Neuronal stem cell (in vitro differentiated cells): ENCODE results near the gene NCBP2. TPM values are rescaled to one million over a fixed set of nuclear protein-coding genes. Genes with fewer than 3 reads are reported as not detected.

Experiments
- DNase-seq: peaks from one replicate; pipeline ENCODE4 v3.0.0-alpha.2; 2013; ENCODE audit warnings: low spot score
- H2AFZ ChIP-seq: one replicate; pipeline ENCODE4 v1.6.1; 2013; ENCODE audit warnings: mild to moderate bottlenecking, low read length, inconsistent platforms
- H2AK5ac ChIP-seq: 2 replicates; pipeline ENCODE4 v1.6.1; 2013; ENCODE audit warnings: low read depth, mild to moderate bottlenecking, inconsistent platforms, low read length, moderate library complexity, mixed read lengths
- H2BK120ac ChIP-seq: 2 replicates; pipeline ENCODE4 v1.6.1; 2013; ENCODE audit warnings: low read depth, mild to moderate bottlenecking, inconsistent platforms, low read length, moderate library complexity, mixed read lengths
- H2BK12ac ChIP-seq: one replicate; pipeline ENCODE4 v1.6.1; 2013; ENCODE audit warnings: low read length, inconsistent platforms
- H2BK15ac ChIP-seq: 2 replicates; pipeline ENCODE4 v1.6.1; 2013; ENCODE audit warnings: mild to moderate bottlenecking, low read length, inconsistent platforms, mixed read lengths
- H2BK5ac ChIP-seq: one replicate; pipeline ENCODE4 v1.6.1; 2013; ENCODE audit warnings: inconsistent platforms, mild to moderate bottlenecking, low read length, moderate library complexity
- H3K14ac ChIP-seq: one replicate; pipeline ENCODE4 v1.6.1; 2013; ENCODE audit warnings: low read length, inconsistent platforms
- H3K18ac ChIP-seq: 2 replicates; pipeline ENCODE4 v1.6.1; 2013; ENCODE audit warnings: low read length, inconsistent platforms
- H3K23ac ChIP-seq: 2 replicates; pipeline ENCODE4 v1.6.1; 2013; ENCODE audit warnings: low read depth, mild to moderate bottlenecking, mixed read lengths, low read length, inconsistent platforms; ENCODE audit not compliant: poor library complexity
- H3K27ac ChIP-seq: replicated peaks from 3 replicates; pipeline ENCODE4 v1.5.1; 2013; ENCODE audit warnings: low read length, inconsistent platforms
- H3K27me3 ChIP-seq, 3 experiments: 2 replicates each; pipeline ENCODE4 v1.6.1; 2013; ENCODE audit warnings: low read length in 3 of 3, mild to moderate bottlenecking in 2 of 3, inconsistent platforms in 1 of 3, low read depth in 1 of 3, mixed read lengths in 1 of 3, moderate library complexity in 1 of 3; ENCODE audit not compliant: control insufficient read depth in 3 of 3, insufficient read depth in 3 of 3
- H3K36me3 ChIP-seq, 2 donors: replicated peaks in 1 of 2; 2 replicates each; pipeline ENCODE4 v1.6.1; 2013; ENCODE audit warnings: low read length in 2 of 2; ENCODE audit not compliant: control insufficient read depth in 2 of 2, insufficient read depth in 2 of 2
- H3K4ac ChIP-seq: 2 replicates; pipeline ENCODE4 v1.6.1; 2013; ENCODE audit warnings: inconsistent platforms, mild to moderate bottlenecking, low read length, moderate library complexity
- H3K4me1 ChIP-seq, 2 donors: 1 replicate in 1 of 2; 2 replicates in 1 of 2; pipeline ENCODE4 v1.6.1; 2013; ENCODE audit warnings: low read length in 2 of 2, low read depth in 1 of 2; ENCODE audit not compliant: control insufficient read depth in 2 of 2, insufficient read depth in 1 of 2
- H3K4me2 ChIP-seq: one replicate; pipeline ENCODE4 v1.6.1; 2013; ENCODE audit warnings: mild to moderate bottlenecking, low read length, inconsistent platforms; ENCODE audit not compliant: insufficient read depth, poor library complexity, severe bottlenecking
- H3K4me3 ChIP-seq, 2 donors: 2 replicates each; pipeline ENCODE4 v1.5.1; 2013; ENCODE audit warnings: low read length in 2 of 2, mild to moderate bottlenecking in 2 of 2, inconsistent platforms in 1 of 2, moderate library complexity in 1 of 2
- H3K79me1 ChIP-seq: one replicate; pipeline ENCODE4 v1.6.1; 2013; ENCODE audit warnings: low read depth, mild to moderate bottlenecking, inconsistent platforms, low read length, moderate library complexity
- H3K9ac ChIP-seq: one replicate; pipeline ENCODE4 v1.6.1; 2013; ENCODE audit warnings: mild to moderate bottlenecking, low read depth, low read length, inconsistent platforms; ENCODE audit not compliant: poor library complexity
- H3K9me3 ChIP-seq, 2 donors: replicated peaks in 1 of 2; 2 replicates each; pipeline versions ENCODE3 to v1.6.1; 2013; ENCODE audit warnings: low read length in 2 of 2, mild to moderate bottlenecking in 2 of 2, inconsistent platforms in 1 of 2, low read depth in 1 of 2, mixed read lengths in 1 of 2, moderate library complexity in 1 of 2; ENCODE audit not compliant: control insufficient read depth in 2 of 2, insufficient read depth in 1 of 2
- H4K8ac ChIP-seq: one replicate; pipeline ENCODE4 v1.6.1; 2013; ENCODE audit warnings: low read depth, mild to moderate bottlenecking, inconsistent platforms, low read length, moderate library complexity
- H4K91ac ChIP-seq: one replicate; pipeline ENCODE4 v1.6.1; 2013; ENCODE audit warnings: low read length, low read depth, mild to moderate bottlenecking, inconsistent platforms; ENCODE audit not compliant: poor library complexity
- WGBS, 2 donors: extraction: QIAGEN DNeasy Blood & Tissue Kit; methylation state at CpG; one replicate each; pipeline ENCODE4 v1.1.7; 2013; ENCODE audit warnings: missing lambda C conversion rate in 2 of 2, mixed read lengths in 1 of 2; ENCODE audit not compliant: insufficient read length in 2 of 2, insufficient replicate concordance in 1 of 2; ENCODE audit errors: extremely low coverage in 2 of 2; 5-methylcytosine and 5-hydroxymethylcytosine counted together
- polyA plus RNA-seq, 2 experiments: library from polyadenylated mRNA; stranded (reverse); fragments of 200-250 nt; gene quantifications; one replicate each; pipeline ENCODE4 v1.2.3, GENCODE V29; 2013

The NCBP2 gene
- 75.1 TPM for polyA plus RNA-seq (2013, experiment 1 of 2)
- 77.2 TPM for polyA plus RNA-seq (2013, experiment 2 of 2)

DNA sequence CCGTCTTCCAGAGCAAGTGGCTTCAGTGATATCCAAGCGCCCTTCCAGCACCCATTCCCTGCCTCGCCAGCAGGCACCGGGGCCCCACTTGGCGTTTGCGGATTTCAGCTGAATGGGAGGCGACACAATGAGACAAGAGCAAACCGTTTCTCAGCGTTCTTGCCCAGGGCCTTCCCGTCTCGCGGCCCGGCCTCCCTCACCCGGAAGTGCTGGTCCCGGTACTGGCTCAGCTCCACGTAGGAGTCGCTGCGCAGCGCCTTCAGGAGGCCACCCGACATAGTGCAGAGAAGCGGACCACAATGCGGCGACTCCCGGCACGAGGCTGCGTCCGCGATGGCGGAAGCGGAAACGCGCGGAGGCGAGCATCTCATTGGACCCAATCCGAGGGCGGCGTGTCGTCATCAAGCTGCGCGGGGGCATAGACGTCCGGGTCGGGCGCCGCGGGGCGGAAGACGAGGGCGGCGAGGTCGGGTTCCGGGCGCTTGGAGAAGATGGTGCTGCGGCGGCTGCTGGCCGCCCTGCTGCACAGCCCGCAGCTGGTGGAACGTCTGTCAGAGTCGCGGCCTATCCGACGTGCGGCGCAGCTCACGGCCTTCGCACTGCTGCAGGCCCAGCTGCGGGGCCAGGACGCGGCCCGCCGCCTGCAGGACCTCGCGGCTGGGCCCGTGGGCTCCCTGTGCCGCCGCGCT, at the start of gene NCBP2:
Gene NCBP2 (minus strand): TSS at position 303 of the 689 bp plus-strand sequence. CDS start 25 bp downstream, at position 278.
- Histone ChIP-seq H3K9ac (peak within 1 kb of the TSS; percentile 99), H3K18ac (peak within 1 kb of the TSS; percentile 92), H3K4me2 (peak within 1 kb of the TSS; percentile 82), H3K14ac (peak within 1 kb of the TSS; percentile 9), H2AK5ac (peak within 1 kb of the TSS; percentile 85), H3K27me3 (no peaks in the 10 kb centered on the region), H4K91ac (peak within 1 kb of the TSS; percentile 89), H2BK120ac (peak within 1 kb of the TSS; percentile 75), H3K4ac (peak within 1 kb of the TSS; percentile 54), H3K27ac (peak within 1 kb of the TSS; percentile 94), H2BK5ac (peak within 1 kb of the TSS; percentile 85), H2BK15ac (peak within 1 kb of the TSS; percentile 49), H3K9me3 (no peaks in the 10 kb centered on the region), H2AFZ (peak within 1 kb of the TSS; percentile 93), H3K4me3 (peak within 1 kb of the TSS; percentile 70 to 100), H3K36me3 (peaks cover 7 to 41% of the 10 kb centered on the region in 2 donors), H4K8ac (no peak within 1 kb of the TSS), H3K4me1 (peaks cover 0 to 11% of the 10 kb centered on the region in 2 donors), H2BK12ac (no peak within 1 kb of the TSS), H3K23ac (peak within 1 kb of the TSS; percentile 95), H3K79me1 (peaks cover 2% of the 10 kb centered on the region)
- DNase-seq, result peak; percentile 97
- no CpG with 5 or more reads among the region's 77 CpGs for WGBS, 2 donors

DNA sequence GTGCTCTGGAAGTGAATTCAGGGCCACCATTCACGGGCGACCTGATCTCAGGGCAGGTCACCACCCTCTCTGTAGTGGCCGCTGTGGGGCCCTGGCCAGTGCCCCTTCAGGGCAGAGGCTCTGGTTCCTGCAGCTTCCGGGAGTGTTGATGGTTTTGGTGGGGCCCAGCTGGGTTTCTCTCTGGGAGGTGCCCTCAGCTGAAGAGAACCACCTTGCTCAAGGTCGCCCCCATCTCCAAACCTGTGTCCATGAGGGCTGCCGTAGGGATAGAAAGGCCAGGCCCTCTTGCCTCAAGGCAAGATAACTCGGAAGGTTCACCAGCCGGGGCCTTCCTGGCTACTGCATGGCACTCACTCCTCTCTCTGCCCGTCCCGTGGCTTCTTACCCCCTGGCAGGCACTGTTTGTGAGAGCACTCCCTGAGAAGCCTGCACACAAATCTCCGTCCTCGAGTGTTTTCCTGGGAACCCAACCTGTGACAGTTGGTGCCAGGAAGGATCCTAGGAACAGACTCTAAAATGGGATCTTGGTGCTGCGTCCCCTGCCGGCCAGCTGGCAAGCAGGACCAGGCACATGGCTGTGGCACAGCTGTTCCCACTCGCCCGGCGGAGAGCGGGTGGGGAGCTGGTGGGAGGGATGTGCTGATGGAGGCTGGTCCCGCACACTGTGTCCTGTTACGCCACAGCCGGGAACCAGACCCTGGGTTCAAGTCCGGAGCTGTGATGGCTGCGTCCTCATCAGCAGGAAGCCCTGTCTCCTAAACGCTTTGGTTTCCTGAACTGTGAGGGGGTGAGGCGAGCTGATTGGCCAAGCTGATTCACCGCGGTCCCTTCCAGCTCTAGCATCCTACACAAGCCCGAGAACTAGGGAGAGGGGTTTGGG, 49.5 kb upstream of the NCBP2 start:
- Histone ChIP-seq H3K4ac (no peak overlapping the region), H3K27me3 (peaks cover 0 to 10% (median 3%) of the 10 kb centered on the region in 3 experiments), H4K91ac (no peak overlapping the region), H3K23ac (no peak overlapping the region), H2BK15ac (peak overlapping the region; percentile 9), H2BK12ac (no peak overlapping the region), H2BK5ac (no peak overlapping the region), H2BK120ac (no peak overlapping the region), H3K9ac (no peak overlapping the region), H3K9me3 (peaks cover 0 to 4% of the 10 kb centered on the region in 2 donors), H4K8ac (no peak overlapping the region), H3K4me2 (no peak overlapping the region), H3K4me1 (peaks cover 6 to 9% of the 10 kb centered on the region in 2 donors), H3K4me3 (no peak overlapping the region), H2AK5ac (peak overlapping the region; percentile 32), H2AFZ (no peak overlapping the region), H3K36me3 (no peaks in the 10 kb centered on the region), H3K14ac (no peak overlapping the region), H3K27ac (no peak overlapping the region), H3K18ac (no peak overlapping the region), H3K79me1 (peaks cover 4% of the 10 kb centered on the region)
- DNase-seq, result no peak
- WGBS, 2 donors, result no CpG with 5 or more reads among the region's 28 CpGs

DNA sequence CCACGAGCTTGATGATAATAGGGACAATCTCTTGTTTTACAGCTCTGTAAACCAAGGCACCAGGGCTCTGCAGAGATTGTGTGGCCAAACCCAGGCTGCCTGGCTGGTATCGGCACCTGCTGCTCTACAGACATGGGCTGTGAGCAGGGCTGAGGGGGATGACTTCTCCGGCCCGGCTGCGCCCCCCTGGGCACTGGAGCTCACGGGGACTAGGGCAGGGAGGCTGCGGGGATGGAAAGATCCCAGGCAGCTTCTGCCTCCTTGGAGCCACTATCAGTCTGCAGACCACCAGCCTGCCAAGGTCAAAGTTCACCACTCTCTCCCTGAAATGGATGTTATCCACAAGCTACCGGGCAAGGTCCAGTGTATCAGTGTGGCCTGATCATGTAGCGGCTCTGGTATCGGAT, 48.3 kb upstream of the NCBP2 start:
- H2AFZ ChIP-seq, result no peak overlapping the region
- WGBS, 2 donors, result no CpG with 5 or more reads among the region's 10 CpGs
- H2BK12ac ChIP-seq, result no peak overlapping the region
- peaks cover 4% of the 10 kb centered on the region for H3K79me1 ChIP-seq
- H3K9me3 ChIP-seq, result peaks cover 0 to 4% of the 10 kb centered on the region in 2 donors
- no peak overlapping the region for H4K91ac ChIP-seq
- no peak overlapping the region for H3K4me2 ChIP-seq
- no peak for DNase-seq
- H2BK15ac ChIP-seq, result no peak overlapping the region
- no peak overlapping the region for H3K18ac ChIP-seq
- no peak overlapping the region for H3K4me3 ChIP-seq
- no peak overlapping the region for H4K8ac ChIP-seq
- no peak overlapping the region for H2BK120ac ChIP-seq
- H2AK5ac ChIP-seq, result no peak overlapping the region
- H3K4me1 ChIP-seq, result peaks cover 6 to 9% of the 10 kb centered on the region in 2 donors
- no peak overlapping the region for H3K23ac ChIP-seq
- H2BK5ac ChIP-seq, result no peak overlapping the region
- no peak overlapping the region for H3K14ac ChIP-seq
- peaks cover 0 to 5% (median 3%) of the 10 kb centered on the region in 3 experiments for H3K27me3 ChIP-seq
- H3K4ac ChIP-seq, result no peak overlapping the region
- no peak overlapping the region for H3K9ac ChIP-seq
- no peak overlapping the region for H3K27ac ChIP-seq
- no peaks in the 10 kb centered on the region for H3K36me3 ChIP-seq
